HL-60 (cell line): ENCODE measurements around the gene DCP1B.

Source experiments
- CTCF ChIP-seq: IDR thresholded peaks from one replicate; pipeline ENCODE4 v1.5.1; 2011; ENCODE audit warnings: low read length, control low read depth, inconsistent platforms; ENCODE audit not compliant: insufficient read depth
- GABPA ChIP-seq: IDR thresholded peaks from 2 replicates; pipeline ENCODE4 v1.6.1; 2012; ENCODE audit warnings: low read depth
- POLR2AphosphoS5 ChIP-seq: IDR thresholded peaks from 2 replicates; pipeline ENCODE4 v1.6.1; 2012; ENCODE audit warnings: low read depth
- REST ChIP-seq: IDR thresholded peaks from 2 replicates; pipeline ENCODE4 v1.6.1; 2012; ENCODE audit warnings: low read depth; ENCODE audit not compliant: insufficient replicate concordance

GRCh38 chr12:1922075-1922709 lies 82.1 kb downstream of the DCP1B start:
- TF ChIP-seq POLR2AphosphoS5 (no peak), CTCF (no peak), REST (no peak), GABPA (no peak)
